ENCODE data around the gene NDE1. TPM values are rescaled to one million over a fixed set of nuclear protein-coding genes. Genes with fewer than 3 reads are reported as not detected.

Gene NDE1
- total RNA-seq, 2 donors from 2014 or later = 38.5 to 50.3 TPM

GRCh38 chr16:15757630-15758251 is 107.7 kb downstream of the NDE1 start:
- Histone ChIP-seq H3K9ac (ENCODE audit: low read depth in 2 of 2, low read length in 2 of 2) (no peak overlapping the region), H3K4me1 (no peaks in the 10 kb centered on the region), H3K4me3 (no peak overlapping the region), H3K36me3 (no peaks in the 10 kb centered on the region), H3K27ac (no peak overlapping the region), H3K9me3 (no peaks in the 10 kb centered on the region), H3K27me3 (no peaks in the 10 kb centered on the region)
- DNase-seq = no peak
- TF ChIP-seq CTCF (IDR thresholded peaks at IDR 0.05) = no peak
- intact Hi-C loops (cut with DNase I) = no loop called here

GRCh38 chr16:15759070-15759469 is 109.0 kb downstream of the NDE1 start:
- Histone ChIP-seq H3K27ac (no peak overlapping the region), H3K36me3 (no peaks in the 10 kb centered on the region), H3K9ac (ENCODE audit: low read depth in 2 of 2, low read length in 2 of 2) (no peak overlapping the region), H3K9me3 (no peaks in the 10 kb centered on the region), H3K4me1 (no peaks in the 10 kb centered on the region), H3K4me3 (no peak overlapping the region), H3K27me3 (no peaks in the 10 kb centered on the region)
- intact Hi-C loops (cut with DNase I) = no loop called here
- DNase-seq = no peak
- no peak for TF ChIP-seq CTCF (IDR thresholded peaks at IDR 0.05)

GRCh38 chr16:15760129-15760528 is 110.1 kb downstream of the NDE1 start:
- Histone ChIP-seq H3K36me3 (no peaks in the 10 kb centered on the region), H3K9ac (ENCODE audit: low read depth in 2 of 2, low read length in 2 of 2) (no peak overlapping the region), H3K4me1 (no peaks in the 10 kb centered on the region), H3K9me3 (no peaks in the 10 kb centered on the region), H3K27ac (no peak overlapping the region), H3K27me3 (no peaks in the 10 kb centered on the region), H3K4me3 (no peak overlapping the region)
- no peak for TF ChIP-seq CTCF (IDR thresholded peaks at IDR 0.05)
- DNase-seq = no peak
- intact Hi-C loops (cut with DNase I) = loop anchor here (10.0 kb wide), 1 partner anchor 365 kb away; no protein-coding TSS in a partner anchor

- no peak overlapping the region for H3K4me3 ChIP-seq
- H3K36me3 ChIP-seq = no peaks in the 10 kb centered on the region
- H3K4me1 ChIP-seq = no peaks in the 10 kb centered on the region
- H3K27me3 ChIP-seq = no peaks in the 10 kb centered on the region
- no peak for TF ChIP-seq CTCF (IDR thresholded peaks at IDR 0.05)
- no peak overlapping the region for H3K27ac ChIP-seq
- no peaks in the 10 kb centered on the region for H3K9me3 ChIP-seq
- intact Hi-C loops (cut with DNase I) = loop anchor here (10.0 kb wide), 1 partner anchor 361 kb away; no protein-coding TSS in a partner anchor
- no peak for DNase-seq
- no peak overlapping the region for H3K9ac ChIP-seq (ENCODE audit: low read depth in 2 of 2, low read length in 2 of 2)
These were observed 114.1 kb downstream of the NDE1 start for GRCh38 chr16:15764112-15764511.

GRCh38 chr16:15765116-15765515 is 115.1 kb downstream of the NDE1 start:
- TF ChIP-seq CTCF (IDR thresholded peaks at IDR 0.05) = no peak
- H3K4me1 ChIP-seq = no peaks in the 10 kb centered on the region
- H3K4me3 ChIP-seq = no peak overlapping the region
- H3K27me3 ChIP-seq = no peaks in the 10 kb centered on the region
- no peaks in the 10 kb centered on the region for H3K9me3 ChIP-seq
- H3K9ac ChIP-seq (ENCODE audit: low read depth in 2 of 2, low read length in 2 of 2) = no peak overlapping the region
- intact Hi-C loops (cut with DNase I) = loop anchor here (5.0 to 10.0 kb wide), 2 partner anchors 57 to 360 kb away; no protein-coding TSS in a partner anchor
- H3K36me3 ChIP-seq = no peaks in the 10 kb centered on the region
- no peak for DNase-seq
- H3K27ac ChIP-seq = no peak overlapping the region
